Measurements from ENCODE around the gene AGAP1.
A peak's percentile ranks its signal among the peaks of the same experiment; 100 is the strongest.

The AGAP1 gene

DNA sequence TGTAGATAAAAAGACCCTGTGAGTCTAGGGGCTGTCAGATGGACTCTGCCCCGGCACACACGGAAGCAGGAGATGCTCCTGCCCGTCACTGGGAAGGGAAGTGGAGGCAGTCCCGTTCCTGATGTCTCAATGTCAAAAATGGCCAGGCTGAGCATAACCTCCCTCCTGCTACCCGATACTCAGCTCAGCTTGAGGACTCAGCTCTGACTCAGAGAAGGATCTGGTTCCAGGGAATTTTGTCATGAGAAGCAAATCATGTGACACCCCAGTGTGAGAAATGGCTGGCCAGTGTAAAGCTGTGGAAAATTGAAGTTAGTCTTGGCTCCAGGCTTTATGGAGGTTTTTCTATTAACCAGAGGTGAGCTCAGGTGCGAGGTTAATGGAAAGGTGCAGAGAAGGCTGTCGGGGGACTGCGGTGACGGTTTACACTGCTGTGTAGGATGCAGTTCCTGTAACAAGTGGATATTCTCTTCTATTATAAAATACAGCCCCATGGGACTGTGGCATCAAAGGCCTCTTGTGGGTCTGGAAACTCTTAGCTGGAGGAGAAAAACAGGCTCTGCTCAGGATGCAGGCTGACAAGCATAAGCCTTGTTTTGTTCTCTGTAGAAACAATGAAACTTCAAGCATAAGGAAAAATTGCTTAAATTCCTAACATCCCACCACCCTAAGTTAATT, 24.7 kb upstream of the AGAP1 start:
- DNase-seq (ENCODE audit: low read depth) = peak; percentile 88
- TF ChIP-seq, protein P1, sequence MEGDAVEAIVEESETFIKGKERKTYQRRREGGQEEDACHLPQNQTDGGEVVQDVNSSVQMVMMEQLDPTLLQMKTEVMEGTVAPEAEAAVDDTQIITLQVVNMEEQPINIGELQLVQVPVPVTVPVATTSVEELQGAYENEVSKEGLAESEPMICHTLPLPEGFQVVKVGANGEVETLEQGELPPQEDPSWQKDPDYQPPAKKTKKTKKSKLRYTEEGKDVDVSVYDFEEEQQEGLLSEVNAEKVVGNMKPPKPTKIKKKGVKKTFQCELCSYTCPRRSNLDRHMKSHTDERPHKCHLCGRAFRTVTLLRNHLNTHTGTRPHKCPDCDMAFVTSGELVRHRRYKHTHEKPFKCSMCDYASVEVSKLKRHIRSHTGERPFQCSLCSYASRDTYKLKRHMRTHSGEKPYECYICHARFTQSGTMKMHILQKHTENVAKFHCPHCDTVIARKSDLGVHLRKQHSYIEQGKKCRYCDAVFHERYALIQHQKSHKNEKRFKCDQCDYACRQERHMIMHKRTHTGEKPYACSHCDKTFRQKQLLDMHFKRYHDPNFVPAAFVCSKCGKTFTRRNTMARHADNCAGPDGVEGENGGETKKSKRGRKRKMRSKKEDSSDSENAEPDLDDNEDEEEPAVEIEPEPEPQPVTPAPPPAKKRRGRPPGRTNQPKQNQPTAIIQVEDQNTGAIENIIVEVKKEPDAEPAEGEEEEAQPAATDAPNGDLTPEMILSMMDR (conservative IDR thresholded peaks at IDR 0.05; ENCODE audit: low read depth, low read length) = no peak
- H3K4me3 ChIP-seq (ENCODE audit: low read depth, low read length) = peak overlapping the region; percentile 38

DNA sequence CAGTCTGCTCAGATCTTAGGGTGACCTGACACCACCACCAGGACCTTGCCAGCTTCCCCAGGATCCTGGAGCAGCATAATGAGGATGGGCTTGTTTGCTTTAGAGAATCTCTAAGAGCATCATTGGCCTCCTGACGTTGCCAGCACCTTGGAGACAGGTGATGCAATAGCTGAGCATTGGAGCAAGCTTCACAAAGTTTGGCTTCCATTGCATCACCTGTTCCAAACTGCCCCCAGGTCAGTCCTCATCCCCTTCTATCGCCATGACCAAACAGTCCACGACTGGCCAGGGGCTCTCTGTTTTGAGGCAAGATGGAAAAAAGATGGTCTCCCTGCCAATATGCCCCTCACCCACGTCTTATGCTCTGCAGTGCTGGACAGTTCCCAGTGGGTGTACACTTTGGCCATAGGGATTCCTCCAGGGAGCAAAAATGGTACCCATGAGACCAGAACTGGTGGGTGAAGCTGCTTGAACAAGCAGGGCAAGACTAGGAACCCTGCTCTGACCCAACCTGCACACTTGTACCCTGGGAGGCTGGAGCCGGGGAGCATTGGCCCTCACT, 22.6 kb upstream of the AGAP1 start:
- no peak for DNase-seq (ENCODE audit: low read depth)
- H3K4me3 ChIP-seq (ENCODE audit: low read depth, low read length) = no peak overlapping the region
- TF ChIP-seq, protein P1 (conservative IDR thresholded peaks at IDR 0.05; ENCODE audit: low read depth, low read length) = no peak

DNA sequence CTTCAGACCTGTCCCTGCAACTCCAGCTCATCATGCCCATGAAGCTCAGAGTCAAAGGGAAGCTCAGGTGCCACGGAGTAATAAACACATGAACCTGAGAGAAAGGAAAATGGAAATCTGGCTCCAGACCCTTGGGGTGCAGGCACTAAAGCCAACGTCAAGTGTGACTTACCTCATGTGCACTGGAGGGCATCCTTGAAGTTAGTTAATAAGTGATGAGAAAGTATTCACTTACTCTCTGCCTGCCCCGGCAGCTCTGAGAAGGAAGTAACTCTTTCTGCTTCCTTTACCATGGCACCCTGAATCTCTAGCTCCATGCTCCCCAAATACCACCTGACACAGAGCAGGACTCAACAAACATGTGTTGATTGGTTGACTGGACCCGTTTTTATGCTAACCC, 21.4 kb upstream of the AGAP1 start:
- no peak for DNase-seq (ENCODE audit: low read depth)
- TF ChIP-seq, protein P1 (conservative IDR thresholded peaks at IDR 0.05; ENCODE audit: low read depth, low read length) = no peak
- H3K4me3 ChIP-seq (ENCODE audit: low read depth, low read length) = no peak overlapping the region

DNA sequence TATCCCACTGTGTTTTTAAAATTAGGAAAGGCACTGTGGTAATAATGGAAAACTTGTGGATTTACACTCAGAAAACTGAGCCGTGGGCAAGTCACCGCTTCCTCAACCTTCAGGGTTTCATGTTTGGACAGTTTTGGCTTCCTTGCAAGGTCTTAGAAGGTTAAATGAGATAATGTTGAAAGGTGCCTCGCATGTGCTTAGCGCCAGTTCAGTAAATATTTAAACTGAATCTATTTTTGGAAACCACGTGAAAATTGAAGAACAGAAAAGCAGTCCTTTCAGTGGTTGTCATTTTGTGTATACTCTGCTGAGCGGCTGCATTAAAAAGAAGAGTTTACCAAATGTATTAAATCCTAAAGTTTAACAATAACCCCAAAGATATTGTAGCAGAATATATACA, 15.2 kb upstream of the AGAP1 start:
- H3K4me3 ChIP-seq (ENCODE audit: low read depth, low read length) = no peak overlapping the region
- TF ChIP-seq, protein P1 (conservative IDR thresholded peaks at IDR 0.05; ENCODE audit: low read depth, low read length) = no peak
- no peak for DNase-seq (ENCODE audit: low read depth)

DNA sequence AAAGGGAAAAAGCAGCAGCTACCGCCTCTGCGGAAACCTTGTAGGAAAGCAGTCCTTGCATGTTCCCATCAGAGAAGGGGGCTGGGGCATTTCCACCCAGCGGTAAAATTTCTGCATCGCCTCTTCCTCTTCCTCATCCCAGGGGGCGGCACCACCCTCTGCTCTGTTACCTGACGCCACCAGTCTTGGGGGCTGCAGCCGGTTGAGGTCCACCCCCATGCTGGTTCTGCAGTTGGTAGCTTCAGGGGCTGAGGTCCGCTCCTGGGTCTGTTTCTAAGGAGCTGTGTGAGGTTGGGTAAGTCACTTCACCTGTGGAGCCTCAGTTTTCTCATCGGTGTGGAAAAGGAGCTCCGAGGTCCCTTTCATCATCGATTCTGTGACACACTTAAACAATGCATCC, 14.2 kb upstream of the AGAP1 start:
- H3K4me3 ChIP-seq (ENCODE audit: low read depth, low read length) = no peak overlapping the region
- DNase-seq (ENCODE audit: low read depth) = no peak
- TF ChIP-seq, protein P1 (conservative IDR thresholded peaks at IDR 0.05; ENCODE audit: low read depth, low read length) = no peak

DNA sequence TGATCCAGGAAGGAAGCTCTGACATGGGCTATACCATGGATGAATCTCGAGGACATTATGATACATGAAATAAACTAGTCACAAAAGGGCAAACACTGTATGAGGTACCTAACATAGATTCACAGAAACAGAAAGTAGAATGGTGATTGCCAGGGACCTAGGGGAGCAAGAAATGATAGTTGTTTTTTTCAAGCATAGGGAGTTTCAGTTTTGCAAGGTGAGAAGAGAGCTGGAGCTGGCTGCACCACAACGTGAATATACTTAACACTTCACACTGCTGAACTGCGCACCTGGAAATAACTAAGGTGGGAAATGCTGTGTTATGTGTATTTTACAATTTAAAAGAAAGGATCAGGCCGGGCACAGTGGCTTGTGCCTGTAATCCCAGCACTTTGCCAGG, 13.2 kb upstream of the AGAP1 start:
- H3K4me3 ChIP-seq (ENCODE audit: low read depth, low read length) = no peak overlapping the region
- DNase-seq (ENCODE audit: low read depth) = no peak
- TF ChIP-seq, protein P1 (conservative IDR thresholded peaks at IDR 0.05; ENCODE audit: low read depth, low read length) = no peak

DNA sequence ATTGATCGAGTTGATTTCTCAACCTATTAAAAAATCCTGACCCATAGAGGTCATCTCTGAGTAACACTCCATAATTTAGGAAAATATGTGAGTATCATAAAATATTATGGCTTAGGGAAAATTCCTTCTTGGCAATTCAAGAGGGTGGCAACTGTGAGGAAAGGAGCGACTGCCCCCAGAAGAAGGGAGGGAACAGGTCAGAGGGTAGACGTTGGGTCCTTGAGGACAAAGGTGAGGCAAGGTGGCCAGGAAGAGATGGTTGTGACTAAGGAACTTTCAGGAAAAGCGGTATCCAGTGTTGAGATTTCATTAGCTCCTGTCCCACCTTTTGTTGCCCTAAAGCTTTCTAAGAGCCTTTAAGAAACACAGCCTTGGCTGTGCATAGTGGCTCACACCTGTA, 10.5 kb upstream of the AGAP1 start:
- TF ChIP-seq, protein P1 (conservative IDR thresholded peaks at IDR 0.05; ENCODE audit: low read depth, low read length) = no peak
- H3K4me3 ChIP-seq (ENCODE audit: low read depth, low read length) = no peak overlapping the region
- DNase-seq (ENCODE audit: low read depth) = no peak
